Activated T-cell treated with anti-CD3 and anti-CD28 coated beads, Interleukin-2, amount 50 U/mL, for 48 hours (primary cell): ENCODE data around the gene UIMC1.
A peak's percentile ranks its signal among the peaks of the same experiment; 100 is the strongest.
"Not testable (repeated sequence)": the region's sequence is repeated elsewhere in the genome, so short reads cannot be mapped to it uniquely, and the experiment has no call there.

Source experiments
- DNase-seq, 2 experiments: peaks; one replicate each; pipeline ENCODE4 v3.0.0-alpha.2; 2020

The UIMC1 gene

GRCh38 chr5:176882567-176882903 is 124.0 kb downstream of the UIMC1 start:
- DNase-seq = no peak

GRCh38 chr5:176881816-176882566 is 124.6 kb downstream of the UIMC1 start:
- DNase-seq = no peak

GRCh38 chr5:176881021-176881749 is 125.4 kb downstream of the UIMC1 start:
- no peak for DNase-seq

- no peak for DNase-seq
Measured at GRCh38 chr5:176880366-176881020, 126.1 kb downstream of the UIMC1 start.

- no peak for DNase-seq
Measured at GRCh38 chr5:176879663-176880361, 126.8 kb downstream of the UIMC1 start.

GRCh38 chr5:176878906-176879662 is 127.5 kb downstream of the UIMC1 start:
- DNase-seq = no peak

GRCh38 chr5:176878463-176878862 is 128.1 kb downstream of the UIMC1 start:
- DNase-seq = no peak

- no peak for DNase-seq
Measured at GRCh38 chr5:176877793-176878331, 128.7 kb downstream of the UIMC1 start.

- no peak for DNase-seq
Measured at GRCh38 chr5:176876506-176877431, 129.8 kb downstream of the UIMC1 start.

GRCh38 chr5:176875783-176876505 is 130.6 kb downstream of the UIMC1 start:
- peak in 1 of 2 experiments; percentile 30 for DNase-seq

GRCh38 chr5:176875014-176875550 is 131.5 kb downstream of the UIMC1 start:
- DNase-seq = no peak

GRCh38 chr5:176874198-176874780 is 132.3 kb downstream of the UIMC1 start:
- no peak for DNase-seq

GRCh38 chr5:176873541-176874172 is 132.9 kb downstream of the UIMC1 start:
- no peak for DNase-seq

GRCh38 chr5:176873011-176873410 is 133.6 kb downstream of the UIMC1 start:
- DNase-seq = not testable (repeated sequence)

- not testable (repeated sequence) for DNase-seq
Measured at GRCh38 chr5:176872586-176872985, 134.0 kb downstream of the UIMC1 start.

- DNase-seq = not testable (repeated sequence)
Measured at GRCh38 chr5:176870644-176871043, 135.9 kb downstream of the UIMC1 start.

GRCh38 chr5:176870110-176870591 is 136.4 kb downstream of the UIMC1 start:
- no peak for DNase-seq

- DNase-seq = no peak
Measured at GRCh38 chr5:176869501-176870109, 137.0 kb downstream of the UIMC1 start.
